Measurements from ENCODE around the gene CNTN6.

CNTN6 gene

DNA sequence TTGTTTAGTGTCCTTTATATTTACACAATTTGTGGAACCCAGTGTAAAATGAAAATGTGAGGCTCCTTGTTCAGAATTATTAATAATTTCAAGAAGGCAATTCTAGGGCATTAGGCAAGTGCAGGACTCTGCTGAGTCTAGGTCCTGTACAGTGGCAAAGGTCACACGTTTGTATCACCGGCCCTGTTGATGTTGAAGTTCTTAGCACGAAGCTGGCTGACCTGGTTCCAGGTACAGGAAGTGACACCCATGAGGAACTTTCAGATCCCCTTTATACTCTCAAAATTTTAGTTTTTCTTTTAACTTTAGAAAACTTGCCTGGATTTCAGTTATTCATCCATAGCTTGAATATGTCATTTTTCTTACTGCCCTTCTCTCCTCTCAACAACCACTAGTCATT is 349.4 kb downstream of the CNTN6 start:
- no peaks in the 10 kb centered on the region for H3K9me3 ChIP-seq (ENCODE audit: control insufficient read depth, insufficient read depth, low read depth, low read length)
- no peaks in the 10 kb centered on the region for H3K4me1 ChIP-seq (ENCODE audit: control insufficient read depth, insufficient read depth, low read length)
- H3K4me3 ChIP-seq (ENCODE audit: low read depth, low read length) = no peak overlapping the region
- ChIA-PET POLR2A (no interaction called here), CTCF (interaction anchor here (0.7 to 1.2 kb wide), 2 partner anchors 135 to 139 kb away, joined by 3 read pairs; no protein-coding TSS in a partner anchor)
- no peak overlapping the region for H3K27ac ChIP-seq (ENCODE audit: extremely low read depth, low read depth, low read length)
- TF ChIP-seq ZSCAN30 (tag by site-specific recombination; IDR thresholded peaks at IDR 0.05) (no peak), ZNF248 (tag by site-specific recombination; IDR thresholded peaks at IDR 0.05) (no peak), ZNF24 (tag by site-specific recombination; IDR thresholded peaks at IDR 0.05) (no peak), ZNF558 (tag by site-specific recombination; IDR thresholded peaks at IDR 0.05) (no peak)
- TF ChIP-seq, protein P1, sequence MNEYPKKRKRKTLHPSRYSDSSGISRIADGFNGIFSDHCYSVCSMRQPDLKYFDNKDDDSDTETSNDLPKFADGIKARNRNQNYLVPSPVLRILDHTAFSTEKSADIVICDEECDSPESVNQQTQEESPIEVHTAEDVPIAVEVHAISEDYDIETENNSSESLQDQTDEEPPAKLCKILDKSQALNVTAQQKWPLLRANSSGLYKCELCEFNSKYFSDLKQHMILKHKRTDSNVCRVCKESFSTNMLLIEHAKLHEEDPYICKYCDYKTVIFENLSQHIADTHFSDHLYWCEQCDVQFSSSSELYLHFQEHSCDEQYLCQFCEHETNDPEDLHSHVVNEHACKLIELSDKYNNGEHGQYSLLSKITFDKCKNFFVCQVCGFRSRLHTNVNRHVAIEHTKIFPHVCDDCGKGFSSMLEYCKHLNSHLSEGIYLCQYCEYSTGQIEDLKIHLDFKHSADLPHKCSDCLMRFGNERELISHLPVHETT (tag by site-specific recombination; IDR thresholded peaks at IDR 0.05) = no peak
- no peaks in the 10 kb centered on the region for H3K36me3 ChIP-seq (ENCODE audit: control insufficient read depth in 2 of 2, insufficient read depth in 1 of 2, low read length in 2 of 2)

DNA sequence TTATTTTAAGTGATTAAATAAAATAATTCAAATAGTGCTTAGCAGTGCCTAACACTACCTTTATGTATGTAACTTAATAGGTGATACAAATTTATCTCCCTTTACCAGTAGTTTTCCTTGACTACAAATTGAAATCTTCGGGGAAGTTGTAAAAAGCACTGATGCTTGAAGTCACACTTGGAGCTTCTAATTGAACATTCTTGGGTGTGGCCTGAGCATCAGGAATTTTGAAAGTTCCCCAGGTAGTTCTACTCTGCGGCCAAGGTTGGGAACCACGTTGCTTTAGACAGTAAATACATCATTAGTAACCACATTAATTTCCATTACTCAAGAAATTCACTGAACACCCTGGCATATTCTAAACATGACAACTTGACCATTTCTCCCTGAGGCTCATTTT is 351.4 kb downstream of the CNTN6 start:
- no peaks in the 10 kb centered on the region for H3K36me3 ChIP-seq (ENCODE audit: control insufficient read depth in 2 of 2, insufficient read depth in 1 of 2, low read length in 2 of 2)
- CTCF ChIA-PET = interaction anchor here (0.7 kb wide), 1 partner anchor 44 kb away, joined by 5 read pairs; no protein-coding TSS in a partner anchor
- no peaks in the 10 kb centered on the region for H3K9me3 ChIP-seq (ENCODE audit: control insufficient read depth, insufficient read depth, low read depth, low read length)
- no peak overlapping the region for H3K27ac ChIP-seq (ENCODE audit: extremely low read depth, low read depth, low read length)
- POLR2A ChIA-PET = no interaction called here
- H3K4me1 ChIP-seq (ENCODE audit: control insufficient read depth, insufficient read depth, low read length) = no peaks in the 10 kb centered on the region
- TF ChIP-seq SP3 (tag by site-specific recombination; IDR thresholded peaks at IDR 0.05) = no peak
- TF ChIP-seq ZNF747 (tag by site-specific recombination; IDR thresholded peaks at IDR 0.05) = no peak
- TF ChIP-seq, protein P2, sequence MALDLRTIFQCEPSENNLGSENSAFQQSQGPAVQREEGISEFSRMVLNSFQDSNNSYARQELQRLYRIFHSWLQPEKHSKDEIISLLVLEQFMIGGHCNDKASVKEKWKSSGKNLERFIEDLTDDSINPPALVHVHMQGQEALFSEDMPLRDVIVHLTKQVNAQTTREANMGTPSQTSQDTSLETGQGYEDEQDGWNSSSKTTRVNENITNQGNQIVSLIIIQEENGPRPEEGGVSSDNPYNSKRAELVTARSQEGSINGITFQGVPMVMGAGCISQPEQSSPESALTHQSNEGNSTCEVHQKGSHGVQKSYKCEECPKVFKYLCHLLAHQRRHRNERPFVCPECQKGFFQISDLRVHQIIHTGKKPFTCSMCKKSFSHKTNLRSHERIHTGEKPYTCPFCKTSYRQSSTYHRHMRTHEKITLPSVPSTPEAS (tag by site-specific recombination; IDR thresholded peaks at IDR 0.05) = no peak
- TF ChIP-seq WT1 (tag by site-specific recombination; IDR thresholded peaks at IDR 0.05) = no peak
- TF ChIP-seq ZNF302 (tag by site-specific recombination; IDR thresholded peaks at IDR 0.05; ENCODE audit: low read depth) = no peak
- no peak for TF ChIP-seq ZNF623 (tag by site-specific recombination; IDR thresholded peaks at IDR 0.05)
- no peak for TF ChIP-seq ZNF707 (tag by site-specific recombination; IDR thresholded peaks at IDR 0.05)
- no peak for TF ChIP-seq ZNF404 (tag by site-specific recombination; IDR thresholded peaks at IDR 0.05)
- TF ChIP-seq OVOL3 (tag by site-specific recombination; IDR thresholded peaks at IDR 0.05) = no peak
- no peak for TF ChIP-seq ZNF670 (tag by site-specific recombination; IDR thresholded peaks at IDR 0.05; ENCODE audit: low read depth)
- TF ChIP-seq, protein P3, sequence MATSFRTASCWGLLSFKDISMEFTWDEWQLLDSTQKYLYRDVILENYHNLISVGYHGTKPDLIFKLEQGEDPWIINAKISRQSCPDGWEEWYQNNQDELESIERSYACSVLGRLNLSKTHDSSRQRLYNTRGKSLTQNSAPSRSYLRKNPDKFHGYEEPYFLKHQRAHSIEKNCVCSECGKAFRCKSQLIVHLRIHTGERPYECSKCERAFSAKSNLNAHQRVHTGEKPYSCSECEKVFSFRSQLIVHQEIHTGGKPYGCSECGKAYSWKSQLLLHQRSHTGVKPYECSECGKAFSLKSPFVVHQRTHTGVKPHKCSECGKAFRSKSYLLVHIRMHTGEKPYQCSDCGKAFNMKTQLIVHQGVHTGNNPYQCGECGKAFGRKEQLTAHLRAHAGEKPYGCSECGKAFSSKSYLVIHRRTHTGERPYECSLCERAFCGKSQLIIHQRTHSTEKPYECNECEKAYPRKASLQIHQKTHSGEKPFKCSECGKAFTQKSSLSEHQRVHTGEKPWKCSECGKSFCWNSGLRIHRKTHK (tag by site-specific recombination; IDR thresholded peaks at IDR 0.05) = no peak
- no peak for TF ChIP-seq ZNF548 (tag by site-specific recombination; IDR thresholded peaks at IDR 0.05)
- no peak overlapping the region for H3K4me3 ChIP-seq (ENCODE audit: low read depth, low read length)

DNA sequence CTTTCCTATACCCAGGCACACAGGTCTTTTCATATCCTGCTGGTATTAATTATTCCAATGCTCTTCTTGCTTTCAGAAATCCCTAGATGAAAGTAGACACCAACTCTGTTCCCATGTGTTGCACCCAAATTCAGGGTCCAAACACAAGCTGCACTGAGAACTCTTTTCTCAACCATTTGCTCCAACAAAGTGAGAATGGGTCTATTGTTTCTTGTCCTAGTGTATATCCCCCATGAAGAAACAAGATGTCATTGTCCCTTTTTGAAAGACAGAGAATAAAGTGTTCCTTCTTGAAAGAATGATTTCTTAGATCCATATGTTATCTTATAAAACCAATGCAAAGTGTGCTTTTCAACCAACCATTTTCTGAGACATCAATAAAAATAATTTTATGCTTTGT is 353.7 kb downstream of the CNTN6 start:
- ChIA-PET CTCF (interaction anchor here (0.5 kb wide), 1 partner anchor 1491 kb away, joined by 3 read pairs; no protein-coding TSS in a partner anchor), POLR2A (no interaction called here)
- Histone ChIP-seq H3K36me3 (ENCODE audit: control insufficient read depth in 2 of 2, insufficient read depth in 1 of 2, low read length in 2 of 2) (no peaks in the 10 kb centered on the region), H3K4me3 (ENCODE audit: low read depth, low read length) (no peak overlapping the region), H3K27ac (ENCODE audit: extremely low read depth, low read depth, low read length) (no peak overlapping the region), H3K4me1 (ENCODE audit: control insufficient read depth, insufficient read depth, low read length) (no peaks in the 10 kb centered on the region), H3K9me3 (ENCODE audit: control insufficient read depth, insufficient read depth, low read depth, low read length) (no peaks in the 10 kb centered on the region)
- TF ChIP-seq, protein P4, sequence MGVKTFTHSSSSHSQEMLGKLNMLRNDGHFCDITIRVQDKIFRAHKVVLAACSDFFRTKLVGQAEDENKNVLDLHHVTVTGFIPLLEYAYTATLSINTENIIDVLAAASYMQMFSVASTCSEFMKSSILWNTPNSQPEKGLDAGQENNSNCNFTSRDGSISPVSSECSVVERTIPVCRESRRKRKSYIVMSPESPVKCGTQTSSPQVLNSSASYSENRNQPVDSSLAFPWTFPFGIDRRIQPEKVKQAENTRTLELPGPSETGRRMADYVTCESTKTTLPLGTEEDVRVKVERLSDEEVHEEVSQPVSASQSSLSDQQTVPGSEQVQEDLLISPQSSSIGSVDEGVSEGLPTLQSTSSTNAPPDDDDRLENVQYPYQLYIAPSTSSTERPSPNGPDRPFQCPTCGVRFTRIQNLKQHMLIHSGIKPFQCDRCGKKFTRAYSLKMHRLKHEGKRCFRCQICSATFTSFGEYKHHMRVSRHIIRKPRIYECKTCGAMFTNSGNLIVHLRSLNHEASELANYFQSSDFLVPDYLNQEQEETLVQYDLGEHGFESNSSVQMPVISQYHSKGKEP (tag by site-specific recombination; IDR thresholded peaks at IDR 0.05) = no peak

Measured in HEK293 (cell line).